T-cell (primary cell): ENCODE results near the gene PPM1E. TPM values are rescaled to one million over a fixed set of nuclear protein-coding genes. Genes with fewer than 3 reads are reported as not detected.
A peak's percentile ranks its signal among the peaks of the same experiment; 100 is the strongest.

Source experiments
- ATAC-seq, 4 experiments: fragments of 200-7000 bp in 3 of 4; fragments of 150-1000 bp in 1 of 4; cut with Tn5 transposase; replicated peaks in 1 of 4; 1 replicate in 3 of 4; 2 replicates in 1 of 4; pipeline ENCODE4 v1.10.0; 2021; ENCODE audit warnings: moderate library complexity in 3 of 4, mild to moderate bottlenecking in 2 of 4, moderate number of reproducible peaks in 1 of 4
- CTCF ChIA-PET, 2 donors: fragments of 300-600 bp; sonication (Branson Sonifier 250); formaldehyde crosslinking; loops; one replicate each; lab custom pipeline; 2022; ENCODE audit warnings: antibody characterized with exemption in 2 of 2; lab: Charles Lee
- POLR2A ChIA-PET, 2 donors: fragments of 300-600 bp; sonication (Branson Sonifier 250); formaldehyde crosslinking; loops; one replicate each; lab custom pipeline; 2022; ENCODE audit warnings: antibody characterized with exemption in 2 of 2; lab: Charles Lee
- DNase-seq, 35 experiments: peaks; one replicate each; pipeline versions ENCODE4 v3.0.0 to v3.0.0-alpha.2; 2013 to 2023
- H3K27ac ChIP-seq: one replicate; pipeline ENCODE4 v1.5.1; 2013; ENCODE audit warnings: low read length
- H3K27me3 ChIP-seq, 2 experiments: replicated peaks in 1 of 2; 1 replicate in 1 of 2; 2 replicates in 1 of 2; pipeline versions ENCODE4 v1.6.1 to v1.7.0; 2013; ENCODE audit warnings: low read length in 1 of 2, mixed read lengths in 1 of 2; ENCODE audit not compliant: control insufficient read depth in 2 of 2, insufficient read depth in 2 of 2; ENCODE audit errors: extremely low read depth in 1 of 2
- H3K36me3 ChIP-seq, 2 donors: 1 replicate in 1 of 2; 2 replicates in 1 of 2; pipeline versions ENCODE4 v1.6.1 to v1.7.0; 2013; ENCODE audit warnings: low read length in 1 of 2; ENCODE audit not compliant: control insufficient read depth in 2 of 2, insufficient read depth in 1 of 2; ENCODE audit errors: extremely low read depth in 1 of 2
- H3K4me1 ChIP-seq, 2 experiments: 1 replicate in 1 of 2; 2 replicates in 1 of 2; pipeline versions ENCODE4 v1.6.1 to v1.7.0; 2013; ENCODE audit warnings: low read length in 2 of 2, mixed read lengths in 1 of 2; ENCODE audit not compliant: insufficient read depth in 2 of 2, control insufficient read depth in 1 of 2; ENCODE audit errors: extremely low read depth in 1 of 2
- H3K4me3 ChIP-seq, 2 donors: 1 replicate in 1 of 2; 2 replicates in 1 of 2; pipeline versions ENCODE4 v1.5.1 to v1.7.0; 2013; ENCODE audit warnings: mild to moderate bottlenecking in 2 of 2, low read length in 1 of 2, moderate library complexity in 1 of 2; ENCODE audit not compliant: control insufficient read depth in 1 of 2; ENCODE audit errors: extremely low read depth in 1 of 2
- H3K9me3 ChIP-seq: 2 replicates; pipeline ENCODE4 v1.7.0; 2013
- H3K27ac Mint-ChIP-seq, 2 donors: one replicate each; pipeline ENCODE4 v1.8.0; 2020 to 2021; ENCODE audit warnings: mild to moderate bottlenecking in 2 of 2, mixed read lengths in 2 of 2
- H3K27me3 Mint-ChIP-seq, 2 donors: one replicate each; pipeline ENCODE4 v1.8.0; 2021 to 2022; ENCODE audit warnings: mixed read lengths in 2 of 2
- H3K36me3 Mint-ChIP-seq: one replicate; pipeline ENCODE4 v1.8.0; 2021; ENCODE audit warnings: mixed read lengths
- H3K4me1 Mint-ChIP-seq, 3 donors: one replicate each; pipeline ENCODE4 v1.8.0; 2020 to 2022; ENCODE audit warnings: mixed read lengths in 3 of 3, mild to moderate bottlenecking in 1 of 3
- H3K4me3 Mint-ChIP-seq, 3 donors: one replicate each; pipeline ENCODE4 v1.8.0; 2020 to 2022; ENCODE audit warnings: mild to moderate bottlenecking in 3 of 3, mixed read lengths in 3 of 3, moderate library complexity in 3 of 3
- H3K9me3 Mint-ChIP-seq, 3 donors: one replicate each; pipeline ENCODE4 v1.8.0; 2020 to 2022; ENCODE audit warnings: mixed read lengths in 3 of 3
- WGBS: methylation state at CpG from one replicate; pipeline ENCODE4 v1.1.5; 2013; ENCODE audit warnings: missing lambda C conversion rate; ENCODE audit not compliant: insufficient coverage; 5-methylcytosine and 5-hydroxymethylcytosine counted together
- total RNA-seq, 35 experiments: library from RNA in 6 of 35; stranded (reverse) in 6 of 35; fragments of 120-200 nt in 1 of 35; gene quantifications; one replicate each; pipeline versions ENCODE4 v1.2.1 to v1.2.4 and lab custom pipeline; 2013 to 2026

Gene PPM1E
- total RNA-seq, 5 donors from 2014 or later (not counting 1 experiment from before 2014, with no cell fraction given) = 0.03 TPM; not detected in 4

- H3K27me3 Mint-ChIP-seq = no peaks in the 10 kb centered on the region
- Histone ChIP-seq H3K36me3 (peaks cover 0 to 16% of the 10 kb centered on the region in 2 donors), H3K4me3 (no peak overlapping the region), H3K4me1 (peaks cover 5 to 13% of the 10 kb centered on the region in 2 experiments), H3K27ac (no peak overlapping the region), H3K9me3 (no peaks in the 10 kb centered on the region), H3K27me3 (no peaks in the 10 kb centered on the region)
- ATAC-seq = no peak
- peaks cover 22% of the 10 kb centered on the region for H3K36me3 Mint-ChIP-seq
- H3K4me3 Mint-ChIP-seq = peak overlapping the region in 1 of 3 donors; percentile 46
- no peaks in the 10 kb centered on the region for H3K9me3 Mint-ChIP-seq
- no CpG with 5 or more reads among the region's 1 CpG for WGBS
- ChIA-PET CTCF (no interaction called here), POLR2A (no interaction called here)
- peaks cover 18 to 19% (median 19%) of the 10 kb centered on the region in 3 donors for H3K4me1 Mint-ChIP-seq
- H3K27ac Mint-ChIP-seq = no peak overlapping the region
- no peak for DNase-seq
Measured at GRCh38 chr17:59000022-59000421, 244.4 kb downstream of the PPM1E start.

GRCh38 chr17:59001158-59001814 is 245.6 kb downstream of the PPM1E start:
- Mint-ChIP-seq H3K4me3 (peak overlapping the region; percentile 65 to 81 (median 78)), H3K27ac (peak overlapping the region; percentile 97 to 98), H3K36me3 (peaks cover 22% of the 10 kb centered on the region), H3K27me3 (no peaks in the 10 kb centered on the region), H3K4me1 (peaks cover 18 to 19% (median 19%) of the 10 kb centered on the region in 3 donors), H3K9me3 (no peaks in the 10 kb centered on the region)
- Histone ChIP-seq H3K27me3 (no peaks in the 10 kb centered on the region), H3K9me3 (no peaks in the 10 kb centered on the region), H3K27ac (peak overlapping the region; percentile 83), H3K36me3 (peaks cover 0 to 16% of the 10 kb centered on the region in 2 donors), H3K4me3 (peak overlapping the region; percentile 2 to 29), H3K4me1 (peaks cover 5 to 13% of the 10 kb centered on the region in 2 experiments)
- WGBS = 0% methylated on average over 3 of the region's 10 CpGs
- POLR2A ChIA-PET = interaction anchor here in 1 of 2 donors (1.3 kb wide), 1 partner anchor 369 kb away, joined by 4 read pairs; no protein-coding TSS in a partner anchor
- ATAC-seq (peak; percentile 92 to 100 (median 99)), DNase-seq (peak; percentile 16 to 85 (median 69))
- CTCF ChIA-PET = interaction anchor here in 1 of 2 donors (0.7 to 1.0 kb wide), 2 partner anchors 24 to 413 kb away, joined by 3 read pairs; no protein-coding TSS in a partner anchor

GRCh38 chr17:59002126-59002525 is 246.5 kb downstream of the PPM1E start:
- Mint-ChIP-seq H3K4me3 (peak overlapping the region in 1 of 3 donors; percentile 65), H3K4me1 (peaks cover 18 to 19% (median 19%) of the 10 kb centered on the region in 3 donors), H3K27me3 (no peaks in the 10 kb centered on the region), H3K27ac (peak overlapping the region; percentile 39 to 98), H3K36me3 (peaks cover 22% of the 10 kb centered on the region), H3K9me3 (no peaks in the 10 kb centered on the region)
- no peak overlapping the region for H3K4me3 ChIP-seq
- H3K27ac ChIP-seq = peak overlapping the region; percentile 83
- CTCF ChIA-PET = interaction anchor here in 1 of 2 donors (1.0 kb wide), 1 partner anchor 414 kb away, joined by 3 read pairs; no protein-coding TSS in a partner anchor
- peaks cover 5 to 13% of the 10 kb centered on the region in 2 experiments for H3K4me1 ChIP-seq
- peaks cover 0 to 16% of the 10 kb centered on the region in 2 donors for H3K36me3 ChIP-seq
- no peaks in the 10 kb centered on the region for H3K9me3 ChIP-seq
- ATAC-seq = no peak
- H3K27me3 ChIP-seq = no peaks in the 10 kb centered on the region
- POLR2A ChIA-PET = interaction anchor here in 1 of 2 donors (1.3 kb wide), 1 partner anchor 370 kb away, joined by 4 read pairs; no protein-coding TSS in a partner anchor
- DNase-seq = no peak
- WGBS = no CpG with 5 or more reads among the region's 3 CpGs

GRCh38 chr17:59002848-59003247 is 247.2 kb downstream of the PPM1E start:
- Mint-ChIP-seq H3K9me3 (no peaks in the 10 kb centered on the region), H3K27ac (peak overlapping the region in 1 of 2 donors; percentile 49), H3K36me3 (peaks cover 18% of the 10 kb centered on the region), H3K4me1 (peaks cover 18 to 19% (median 19%) of the 10 kb centered on the region in 3 donors), H3K27me3 (no peaks in the 10 kb centered on the region), H3K4me3 (no peak overlapping the region)
- ChIA-PET POLR2A (interaction anchor here in 1 of 2 donors (1.3 kb wide), 1 partner anchor 371 kb away, joined by 4 read pairs; no protein-coding TSS in a partner anchor), CTCF (interaction anchor here (0.7 to 0.8 kb wide), 3 partner anchors 461 to 1389 kb away, joined by 4 read pairs; partner anchors contain the start of gene USP32 (in 1 of the 2))
- no peak overlapping the region for H3K27ac ChIP-seq
- no peaks in the 10 kb centered on the region for H3K9me3 ChIP-seq
- H3K4me1 ChIP-seq = peaks cover 5 to 13% of the 10 kb centered on the region in 2 experiments
- H3K4me3 ChIP-seq = no peak overlapping the region
- 100% methylated on average over 2 of the region's 2 CpGs for WGBS
- ATAC-seq (no peak), DNase-seq (no peak)
- H3K36me3 ChIP-seq = peaks cover 0 to 17% of the 10 kb centered on the region in 2 donors
- H3K27me3 ChIP-seq = no peaks in the 10 kb centered on the region

GRCh38 chr17:59003860-59004259 is 248.2 kb downstream of the PPM1E start:
- Mint-ChIP-seq H3K4me3 (no peak overlapping the region), H3K4me1 (peaks cover 18 to 19% (median 19%) of the 10 kb centered on the region in 3 donors), H3K27ac (peak overlapping the region; percentile 13 to 61), H3K27me3 (no peaks in the 10 kb centered on the region), H3K36me3 (peaks cover 8% of the 10 kb centered on the region), H3K9me3 (no peaks in the 10 kb centered on the region)
- Histone ChIP-seq H3K27ac (no peak overlapping the region), H3K9me3 (no peaks in the 10 kb centered on the region), H3K4me1 (peaks cover 5 to 13% of the 10 kb centered on the region in 2 experiments), H3K36me3 (peaks cover 0 to 18% of the 10 kb centered on the region in 2 donors), H3K27me3 (no peaks in the 10 kb centered on the region), H3K4me3 (no peak overlapping the region)
- DNase-seq = no peak
- POLR2A ChIA-PET = interaction anchor here (0.7 to 1.5 kb wide), 2 partner anchors 372 to 489 kb away, joined by 5 to 7 read pairs; partner anchors contain the start of gene MTMR4 (in 1 of the 2)
- CTCF ChIA-PET = interaction anchor here (0.6 to 2.6 kb wide), 7 partner anchors 140 to 1908 kb away, joined by 3 to 24 read pairs (median 4); no protein-coding TSS in a partner anchor
- no peak for ATAC-seq
- no CpG with 5 or more reads among the region's 1 CpG for WGBS
